HG03378 (cell line): ENCODE results near the gene RERE.
A peak's percentile ranks its signal among the peaks of the same experiment; 100 is the strongest.
"Not testable (repeated sequence)": the region's sequence is repeated elsewhere in the genome, so short reads cannot be mapped to it uniquely, and the experiment has no call there.

Experiments
- ATAC-seq: cut with Tn5 transposase; IDR thresholded peaks from one replicate; pipeline ENCODE4 v1.9.1; 2021; ENCODE audit warnings: mild to moderate bottlenecking, moderate library complexity; ENCODE audit not compliant: unreplicated experiment

The RERE gene

DNA sequence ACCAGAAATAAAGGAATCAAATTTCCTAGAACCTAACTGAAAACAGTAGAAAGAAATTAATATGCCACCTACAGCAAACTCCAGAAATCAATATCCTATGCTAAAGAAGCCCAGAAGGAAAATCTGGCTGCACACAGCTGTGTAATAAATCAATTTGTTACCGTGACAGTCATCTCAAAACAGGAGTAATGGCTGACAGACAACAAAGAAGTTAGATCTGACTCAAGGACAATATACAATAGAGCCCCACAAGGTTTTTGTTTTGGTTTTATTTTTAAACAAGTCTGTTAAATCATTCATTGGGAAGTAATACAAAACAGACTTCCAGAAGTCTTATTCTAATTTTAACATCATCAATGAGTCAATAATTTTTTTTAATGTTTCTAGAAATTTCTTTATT is 168.4 kb downstream of the RERE start:
- ATAC-seq = peak; percentile 39

- ATAC-seq = no peak
Measured at GRCh38 chr1:8646996-8647395, 170.4 kb downstream of the RERE start.

- no peak for ATAC-seq
Measured at GRCh38 chr1:8646189-8646588, 171.3 kb downstream of the RERE start.

DNA sequence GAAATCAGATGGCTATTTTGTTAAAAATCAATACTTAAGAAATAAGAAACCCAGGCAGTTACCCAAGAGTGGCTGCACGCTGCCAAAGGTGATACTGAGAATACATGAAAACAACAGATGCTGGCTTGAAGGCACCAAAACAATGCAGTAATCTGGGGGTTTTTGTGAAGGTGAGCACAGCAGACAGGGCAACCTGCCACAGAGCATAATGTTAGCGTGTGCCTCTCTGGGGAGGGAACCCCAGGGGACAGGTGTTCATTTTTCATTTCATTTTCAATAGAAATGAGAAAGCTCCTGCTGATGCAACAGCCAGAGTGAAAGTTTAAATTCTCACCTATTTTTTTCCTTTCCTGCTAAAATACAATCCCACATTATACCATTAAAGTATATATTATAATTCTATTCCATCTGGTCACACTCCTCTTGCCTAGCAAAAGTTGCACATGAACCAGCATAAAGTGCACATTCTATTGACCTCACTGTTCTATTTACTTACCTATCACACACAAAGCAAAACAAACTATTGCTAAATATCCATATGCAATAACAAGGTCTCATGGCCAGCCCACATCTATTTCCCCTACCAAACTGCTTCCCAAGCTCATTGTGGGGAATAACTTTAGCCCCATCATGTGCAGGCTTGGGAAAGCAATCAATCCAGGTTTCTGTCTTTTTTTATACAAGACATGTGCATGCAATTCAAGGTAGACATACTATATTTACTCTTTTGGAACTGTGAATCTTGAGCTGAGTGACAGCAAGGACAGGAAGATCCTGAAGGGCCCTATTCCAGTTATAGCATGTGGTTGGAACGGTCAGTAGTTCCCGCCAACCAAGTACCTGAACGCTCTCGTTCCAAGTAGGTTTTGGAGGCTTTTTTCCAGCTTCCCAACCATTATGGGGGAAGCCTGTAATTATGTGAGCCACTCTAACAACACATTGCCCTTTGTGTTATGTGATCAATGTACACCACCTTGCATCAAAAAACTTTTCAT is 173.6 kb downstream of the RERE start:
- peak; percentile 74 for ATAC-seq

DNA sequence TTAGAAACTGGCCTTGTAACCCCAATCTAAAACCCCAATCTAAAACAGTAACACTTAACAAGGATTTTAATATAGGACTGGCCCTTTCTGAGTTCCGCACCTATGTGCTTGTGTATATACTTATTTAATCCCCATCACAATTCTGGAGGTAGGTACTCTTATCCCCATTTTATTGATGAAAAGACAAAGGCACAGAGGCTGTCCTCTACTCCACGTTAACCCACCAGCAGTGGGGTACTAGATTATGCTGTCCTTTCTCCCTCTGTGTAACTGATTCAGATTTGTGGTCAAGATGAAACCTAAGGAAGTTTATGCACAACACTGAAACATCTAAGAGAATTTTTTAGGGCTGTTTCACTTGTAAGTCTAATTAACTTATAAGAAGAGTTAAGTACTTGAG is 175.3 kb downstream of the RERE start:
- no peak for ATAC-seq

DNA sequence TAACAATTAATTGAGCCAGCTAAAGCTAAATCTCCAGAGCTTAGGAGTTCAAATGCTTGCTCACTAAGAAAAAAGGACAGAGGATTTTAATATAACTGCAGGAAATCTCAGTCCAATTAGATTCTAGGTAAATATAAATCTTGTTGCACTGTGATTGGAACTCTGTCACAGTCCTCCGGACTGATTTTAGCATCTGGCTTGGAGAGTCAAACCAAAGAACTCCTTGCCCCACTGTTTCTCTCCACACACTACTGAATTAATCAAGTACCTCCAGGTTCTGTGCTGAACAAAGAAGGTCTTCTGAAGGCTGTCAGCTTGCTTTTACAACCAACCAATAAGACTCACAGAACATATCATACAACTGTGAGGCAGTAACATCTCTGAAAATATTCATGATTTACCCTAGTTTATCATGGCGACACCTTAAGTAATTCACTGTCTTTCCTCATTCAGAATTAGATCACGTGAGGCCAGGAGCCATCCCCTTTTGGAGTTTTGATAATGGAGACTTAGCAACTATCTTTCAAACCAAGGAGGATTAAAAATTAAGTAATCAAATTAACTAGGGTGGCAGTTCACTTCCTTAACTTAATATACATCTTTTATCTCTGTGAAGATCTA is 176.0 kb downstream of the RERE start:
- ATAC-seq = no peak

DNA sequence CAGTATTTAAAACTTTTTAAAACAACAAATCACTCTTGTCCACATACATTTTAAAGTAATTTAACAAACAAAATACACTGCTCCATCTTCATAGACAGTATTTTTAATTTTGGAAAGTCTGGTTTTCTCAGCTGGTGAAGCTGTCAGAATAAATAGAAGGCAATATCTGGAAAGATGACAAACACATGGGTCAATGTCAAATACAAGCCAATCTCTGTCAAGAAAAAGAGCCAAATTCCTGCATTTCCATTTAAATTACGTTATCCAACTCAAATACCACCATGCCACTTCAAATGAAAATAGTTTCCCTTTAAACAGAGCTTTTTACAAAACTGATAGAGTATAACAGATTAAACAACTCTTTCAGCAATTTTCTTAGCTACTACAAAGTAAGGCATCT is 176.5 kb downstream of the RERE start:
- ATAC-seq = no peak

DNA sequence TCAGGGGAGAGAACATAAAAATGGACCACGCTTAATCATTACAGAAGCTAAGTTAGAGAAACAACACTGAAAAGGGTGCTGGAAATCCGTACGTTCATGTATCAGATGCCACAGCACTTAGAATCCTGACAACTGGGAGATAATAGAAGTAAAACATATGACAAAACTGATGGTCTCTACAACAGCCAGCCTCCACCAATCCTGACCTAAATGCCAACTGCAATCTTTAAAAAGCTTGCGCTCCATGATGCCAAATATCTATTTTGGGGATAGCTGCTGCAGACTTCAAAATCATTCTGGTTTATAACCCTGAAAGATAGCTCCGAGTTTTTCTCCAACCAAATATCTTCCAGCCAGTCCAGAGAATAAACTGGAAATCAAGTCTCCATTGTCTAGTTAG is 178.3 kb downstream of the RERE start:
- ATAC-seq = no peak

GRCh38 chr1:8633741-8634501 is 183.5 kb downstream of the RERE start:
- no peak for ATAC-seq

DNA sequence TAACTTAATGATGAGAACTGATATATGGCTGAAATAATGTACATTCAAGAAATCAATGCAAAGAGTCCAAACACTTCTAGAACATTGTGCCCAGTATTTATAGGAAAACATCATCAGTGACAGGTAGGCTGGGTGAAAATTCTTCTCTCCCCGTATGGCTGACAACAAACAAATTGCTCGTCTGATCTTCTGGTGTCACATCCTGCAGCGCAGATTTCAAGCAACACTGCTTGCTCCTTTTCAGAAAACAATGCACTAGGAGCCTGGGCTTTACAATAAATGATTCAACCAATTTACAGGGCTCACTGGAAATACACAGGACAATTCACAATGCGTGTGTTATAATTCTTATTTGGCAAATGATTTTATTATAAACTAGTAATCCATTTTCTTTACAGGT is 185.3 kb downstream of the RERE start:
- ATAC-seq = no peak

- no peak for ATAC-seq
Measured at GRCh38 chr1:8631163-8631562, 186.3 kb downstream of the RERE start.

GRCh38 chr1:8629241-8630091 is 188.0 kb downstream of the RERE start:
- ATAC-seq = peak; percentile 73

DNA sequence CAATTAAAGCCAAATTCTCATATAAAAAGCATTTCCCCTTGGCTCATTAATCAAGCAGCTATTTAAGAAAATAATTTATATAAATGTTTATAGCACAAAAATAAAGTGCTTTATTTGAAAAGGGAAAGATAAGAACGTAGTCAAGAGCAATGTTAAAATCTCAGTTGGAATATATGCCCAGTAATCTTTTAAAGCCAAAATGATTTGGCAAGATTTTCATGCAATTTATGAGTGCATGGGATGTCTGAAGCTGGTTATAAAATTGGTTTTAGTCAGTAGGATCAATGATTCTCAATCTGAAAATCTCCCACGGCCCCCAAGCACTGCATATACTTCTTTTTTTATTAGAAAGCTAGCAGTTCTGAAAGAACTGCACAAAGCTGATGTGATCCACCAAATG is 188.8 kb downstream of the RERE start:
- no peak for ATAC-seq

- ATAC-seq = no peak
Measured at GRCh38 chr1:8627728-8628127, 189.7 kb downstream of the RERE start.

DNA sequence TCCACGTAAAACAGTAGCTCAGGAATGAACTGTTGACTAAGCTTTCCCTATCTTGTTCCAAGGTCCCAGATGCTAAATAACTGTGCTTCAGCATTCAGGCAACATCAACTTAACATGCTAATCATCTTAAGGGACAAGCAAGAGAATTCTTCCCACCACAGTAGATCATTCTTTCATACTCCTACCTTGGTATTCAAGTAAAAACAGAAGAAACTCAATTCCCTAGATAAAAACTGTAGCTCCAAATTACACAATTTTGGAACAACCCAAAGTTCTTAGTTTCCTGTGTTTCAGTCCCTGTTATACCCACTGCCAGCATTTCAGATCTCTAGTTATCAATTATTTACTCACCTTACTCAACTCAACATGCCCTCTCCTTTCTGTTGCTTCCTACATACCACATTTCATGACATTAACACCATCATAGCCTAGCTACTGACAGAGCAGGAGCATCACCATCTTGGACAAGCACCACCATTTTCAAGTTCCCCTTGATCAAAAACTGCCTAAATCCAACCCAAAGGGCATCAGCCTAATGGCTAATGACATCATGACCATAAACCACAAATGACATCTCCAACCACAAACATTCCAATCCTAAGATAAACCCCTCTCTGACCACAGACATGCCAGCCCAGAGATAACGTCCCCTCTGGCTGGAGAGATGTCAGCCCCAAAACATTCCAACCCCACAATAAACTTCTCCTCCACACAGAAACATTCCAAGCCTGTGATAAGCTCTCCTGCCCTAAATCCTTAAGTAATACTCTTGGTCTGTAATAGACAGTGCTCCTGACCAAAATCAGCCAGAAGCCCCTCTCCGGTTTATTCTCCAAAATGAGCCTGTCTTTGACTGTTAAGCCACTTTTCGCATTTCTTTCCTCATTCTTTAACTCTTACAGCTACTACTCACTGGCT is 191.2 kb downstream of the RERE start:
- no peak for ATAC-seq

DNA sequence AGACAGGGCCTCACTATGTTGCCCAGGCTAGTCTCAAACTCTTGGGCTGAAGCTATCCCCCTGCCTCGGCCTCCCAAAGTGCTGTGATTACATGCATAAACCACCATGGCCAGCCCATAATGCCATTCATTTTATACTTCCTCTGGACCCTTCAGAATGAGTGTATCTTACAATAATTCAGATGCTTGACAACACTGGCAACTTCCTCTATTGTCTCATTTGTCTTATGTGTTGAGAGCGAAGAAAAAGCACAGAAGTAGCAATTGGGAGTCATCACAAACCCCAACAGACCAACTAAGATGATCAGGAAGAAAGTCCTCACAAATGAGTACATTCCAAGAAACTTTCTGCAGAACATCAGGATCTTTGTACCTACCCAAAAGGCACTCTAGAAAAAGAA is 191.9 kb downstream of the RERE start:
- no peak for ATAC-seq

DNA sequence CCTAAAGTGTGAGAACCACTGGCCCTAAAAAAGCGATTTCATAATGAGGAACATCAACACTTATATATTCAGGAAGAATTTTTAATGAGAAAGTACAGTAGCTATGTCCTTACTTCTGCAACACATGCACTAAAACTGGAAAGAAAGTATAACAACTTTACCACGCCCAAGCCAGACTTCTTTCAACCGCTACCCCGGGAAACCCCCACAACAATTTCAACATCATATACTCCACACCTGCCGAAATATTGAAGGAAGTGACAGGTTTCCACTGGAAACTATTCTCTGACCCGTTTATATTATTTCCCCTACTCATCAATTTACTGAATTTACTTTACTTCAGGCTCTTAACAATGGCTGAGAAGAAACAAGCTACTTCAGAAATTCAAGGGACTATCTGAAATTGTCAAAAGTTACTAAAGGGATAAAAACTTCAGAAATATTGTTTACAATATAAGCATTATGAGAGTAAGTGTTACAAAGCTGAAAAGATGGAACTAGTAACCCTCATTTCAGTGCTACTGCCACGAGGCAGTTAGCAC is 193.7 kb downstream of the RERE start:
- not testable (repeated sequence) for ATAC-seq

DNA sequence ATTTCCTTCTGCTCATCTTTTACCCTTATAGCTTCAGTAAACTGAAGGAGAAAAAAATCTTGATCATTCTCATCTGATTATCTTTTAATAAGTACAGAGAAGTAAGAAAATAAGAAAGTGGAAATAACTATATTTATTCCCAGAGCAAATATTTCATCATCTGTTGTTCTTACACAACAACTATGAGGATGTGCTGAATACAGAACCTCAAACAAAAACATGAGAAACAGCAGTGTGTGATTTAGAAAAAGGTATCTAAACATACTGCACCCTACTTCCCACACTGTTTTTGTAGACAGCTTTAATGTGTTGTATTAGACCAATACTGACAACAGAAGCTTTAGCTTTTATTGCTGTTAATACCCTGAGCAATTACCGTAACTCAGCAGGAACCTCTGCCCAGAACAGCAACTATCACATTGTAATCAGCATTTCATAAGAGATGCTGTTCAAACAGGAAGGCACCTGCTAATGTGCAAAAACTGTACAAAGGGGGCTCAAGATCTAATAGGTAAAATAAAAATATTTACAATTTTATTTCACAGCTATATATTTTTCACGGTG is 195.6 kb downstream of the RERE start:
- ATAC-seq = not testable (repeated sequence)

DNA sequence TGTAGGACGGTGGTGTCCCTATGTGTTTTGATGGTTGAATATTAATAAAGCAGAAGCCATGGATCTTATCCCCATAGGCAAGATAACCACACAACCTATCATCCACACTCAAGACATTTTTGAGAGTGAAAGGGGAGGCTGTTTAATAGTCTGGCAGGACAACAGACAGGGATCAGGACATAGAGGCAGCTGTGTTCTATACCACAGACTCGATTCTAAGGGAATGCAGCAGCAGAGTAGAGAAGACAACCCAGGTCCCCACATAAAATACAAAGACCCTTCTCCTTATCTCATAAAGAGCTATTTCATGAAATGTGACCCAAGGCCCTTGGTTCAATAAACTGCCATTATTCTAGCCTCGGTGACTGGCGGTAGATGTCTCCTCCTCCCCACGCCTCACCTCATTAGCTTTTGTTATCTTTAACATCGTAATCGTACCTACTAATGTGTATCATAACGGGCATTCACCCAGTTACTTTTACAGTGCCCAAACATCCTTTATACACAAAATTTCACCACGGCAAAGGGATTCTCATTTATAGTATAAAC is 196.3 kb downstream of the RERE start:
- not testable (repeated sequence) for ATAC-seq
